Skeletal muscle tissue (tissue), 4 donors: ENCODE results near the gene ASPSCR1. TPM values are rescaled to one million over a fixed set of nuclear protein-coding genes. Genes with fewer than 3 reads are reported as not detected.

Source experiments
- H3K27ac ChIP-seq: one replicate; pipeline ENCODE4 v1.7.0; 2013; ENCODE audit warnings: mild to moderate bottlenecking, low read depth, low read length, inconsistent platforms
- H3K27me3 ChIP-seq, 3 donors: one replicate each; pipeline ENCODE4 v1.7.0; 2013; ENCODE audit warnings: low read length in 3 of 3; ENCODE audit not compliant: control insufficient read depth in 3 of 3, insufficient read depth in 3 of 3
- H3K36me3 ChIP-seq, 3 donors: one replicate each; pipeline ENCODE4 v1.7.0; 2013; ENCODE audit warnings: low read length in 3 of 3; ENCODE audit not compliant: control insufficient read depth in 3 of 3, insufficient read depth in 3 of 3
- H3K4me1 ChIP-seq, 3 donors: one replicate each; pipeline ENCODE4 v1.7.0; 2013; ENCODE audit warnings: low read length in 3 of 3, mild to moderate bottlenecking in 3 of 3; ENCODE audit not compliant: control insufficient read depth in 3 of 3, insufficient read depth in 3 of 3
- H3K4me3 ChIP-seq, 3 donors: one replicate each; pipeline ENCODE4 v1.7.0; 2013; ENCODE audit warnings: low read length in 3 of 3
- H3K9ac ChIP-seq, 3 donors: one replicate each; pipeline ENCODE4 v1.7.0; 2013; ENCODE audit warnings: low read length in 3 of 3, mild to moderate bottlenecking in 3 of 3, moderate library complexity in 2 of 3, low read depth in 1 of 3
- H3K9me3 ChIP-seq, 3 donors: one replicate each; pipeline ENCODE4 v1.7.0; 2013; ENCODE audit warnings: low read length in 3 of 3; ENCODE audit not compliant: control insufficient read depth in 3 of 3
- total RNA-seq: library from RNA; depleted of rRNA; stranded (reverse); fragments of >200 nt; gene quantifications from one replicate; pipeline ENCODE4 v1.2.3, GENCODE V29; 2014
- donor health status: Osteomylitis.

Gene ASPSCR1
- total RNA-seq, 1 donor from 2014 or later, result 18.8 TPM

DNA sequence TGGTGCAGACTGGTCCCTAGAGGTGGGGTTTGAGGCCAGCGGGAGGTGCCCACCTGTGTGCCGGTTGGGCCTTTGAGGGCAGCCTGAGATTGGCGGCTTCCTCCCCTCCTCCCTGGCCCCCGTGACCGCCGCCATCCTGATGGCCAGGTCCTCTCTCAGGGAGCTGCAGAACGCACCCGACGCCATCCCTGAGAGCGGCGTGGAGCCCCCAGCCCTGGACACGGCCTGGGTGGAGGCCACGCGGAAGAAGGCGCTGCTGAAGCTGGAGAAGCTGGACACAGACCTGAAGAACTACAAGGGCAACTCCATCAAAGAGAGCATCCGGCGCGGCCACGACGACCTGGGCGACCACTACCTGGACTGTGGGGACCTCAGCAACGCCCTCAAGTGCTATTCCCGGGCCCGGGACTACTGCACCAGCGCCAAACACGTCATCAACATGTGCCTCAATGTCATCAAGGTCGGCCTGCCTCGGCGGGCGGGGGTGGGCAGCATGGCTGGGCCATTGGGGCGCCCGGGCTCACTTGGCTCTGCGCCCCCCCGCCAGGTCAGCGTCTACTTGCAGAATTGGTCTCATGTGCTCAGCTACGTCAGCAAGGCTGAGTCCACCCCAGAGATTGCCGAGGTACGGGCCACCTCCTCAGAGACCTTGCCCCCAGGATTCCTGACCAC lies 77.1 kb downstream of the ASPSCR1 start:
- H3K36me3 ChIP-seq, result peaks cover 47 to 53% (median 47%) of the 10 kb centered on the region in 3 donors
- H3K27me3 ChIP-seq, result no peaks in the 10 kb centered on the region
- H3K4me3 ChIP-seq, result no peak overlapping the region
- no peaks in the 10 kb centered on the region for H3K9me3 ChIP-seq
- peaks cover 25 to 35% (median 26%) of the 10 kb centered on the region in 3 donors for H3K4me1 ChIP-seq
- H3K9ac ChIP-seq, result no peak overlapping the region
- H3K27ac ChIP-seq, result no peak overlapping the region

DNA sequence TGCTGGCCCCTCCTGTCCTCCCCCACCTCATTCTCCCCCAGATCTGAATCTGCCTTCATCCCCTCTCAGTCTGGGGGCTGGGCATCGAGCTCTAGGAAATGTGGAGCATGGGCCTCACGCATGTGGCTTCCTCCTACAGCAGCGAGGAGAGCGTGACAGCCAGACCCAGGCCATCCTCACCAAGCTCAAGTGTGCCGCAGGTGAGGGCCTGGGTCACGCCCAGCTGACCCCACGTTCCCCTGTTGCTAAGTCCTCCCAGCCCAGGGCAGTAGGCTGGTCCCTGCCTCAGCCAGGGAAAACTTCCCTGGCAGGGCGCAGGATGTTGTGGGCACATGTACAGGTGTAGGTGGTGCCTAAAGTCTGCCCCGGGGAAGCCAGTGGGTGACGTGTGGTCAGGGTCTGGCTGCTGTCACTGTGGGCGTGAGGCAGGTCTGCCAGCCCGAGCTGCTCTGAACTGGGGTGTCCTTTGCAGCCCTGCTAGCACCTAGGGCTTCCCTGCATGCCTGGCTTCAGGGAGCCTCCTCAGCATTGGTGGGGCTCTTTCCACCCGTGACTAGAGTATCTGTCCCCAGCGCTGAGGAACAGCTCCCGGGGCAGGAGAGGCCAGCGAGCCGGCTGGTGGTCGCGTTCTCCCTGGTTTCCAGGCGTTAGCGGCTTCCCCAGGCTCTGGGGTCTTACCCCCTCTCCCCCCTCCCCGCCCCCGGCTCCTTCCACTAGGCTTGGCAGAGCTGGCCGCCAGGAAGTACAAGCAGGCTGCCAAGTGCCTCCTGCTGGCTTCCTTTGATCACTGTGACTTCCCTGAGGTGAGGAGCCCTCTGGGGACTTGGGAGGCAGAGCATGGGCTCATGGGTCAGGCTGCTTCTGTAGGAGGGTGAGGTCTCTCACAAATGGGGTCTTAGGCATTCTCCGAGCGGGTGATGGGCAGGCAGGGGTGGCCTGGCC lies 77.9 kb downstream of the ASPSCR1 start:
- H3K27ac ChIP-seq, result no peak overlapping the region
- no peak overlapping the region for H3K9ac ChIP-seq
- no peak overlapping the region for H3K4me3 ChIP-seq
- H3K9me3 ChIP-seq, result no peaks in the 10 kb centered on the region
- no peaks in the 10 kb centered on the region for H3K27me3 ChIP-seq
- peaks cover 21 to 28% (median 24%) of the 10 kb centered on the region in 3 donors for H3K4me1 ChIP-seq
- peaks cover 49 to 59% (median 50%) of the 10 kb centered on the region in 3 donors for H3K36me3 ChIP-seq

DNA sequence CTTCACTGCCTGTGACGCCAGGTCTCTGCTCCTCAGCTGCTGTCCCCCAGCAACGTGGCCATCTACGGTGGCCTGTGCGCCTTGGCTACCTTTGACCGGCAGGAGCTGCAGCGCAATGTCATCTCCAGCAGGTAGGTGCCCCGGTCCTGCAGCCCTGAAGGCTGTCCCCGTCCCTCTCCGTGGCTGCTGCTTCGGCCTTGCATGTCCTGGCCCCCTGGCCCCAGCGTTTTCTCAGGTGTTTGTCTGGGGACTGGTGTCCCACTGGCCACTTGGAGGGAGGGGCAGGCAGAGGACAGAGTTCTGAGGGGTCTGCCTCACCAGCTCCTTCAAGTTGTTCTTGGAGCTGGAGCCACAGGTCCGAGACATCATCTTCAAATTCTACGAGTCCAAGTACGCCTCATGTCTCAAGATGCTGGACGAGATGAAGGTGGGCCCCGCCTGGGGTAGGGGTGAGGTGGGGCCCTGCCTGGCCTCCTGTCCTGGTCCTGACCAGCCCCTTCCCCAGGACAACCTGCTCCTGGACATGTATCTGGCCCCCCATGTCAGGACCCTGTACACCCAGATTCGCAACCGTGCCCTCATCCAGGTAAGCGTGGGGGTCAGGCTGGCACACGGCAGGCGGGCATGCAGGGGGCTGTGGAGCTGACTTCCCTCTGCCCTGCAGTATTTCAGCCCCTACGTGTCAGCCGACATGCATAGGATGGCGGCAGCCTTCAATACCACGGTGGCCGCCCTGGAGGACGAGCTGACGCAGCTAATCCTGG lies 78.7 kb downstream of the ASPSCR1 start:
- Histone ChIP-seq H3K4me3 (no peak overlapping the region), H3K27me3 (no peaks in the 10 kb centered on the region), H3K27ac (no peak overlapping the region), H3K9ac (no peak overlapping the region), H3K9me3 (no peaks in the 10 kb centered on the region), H3K4me1 (peaks cover 17 to 20% (median 17%) of the 10 kb centered on the region in 3 donors), H3K36me3 (peaks cover 55 to 62% (median 58%) of the 10 kb centered on the region in 3 donors)

DNA sequence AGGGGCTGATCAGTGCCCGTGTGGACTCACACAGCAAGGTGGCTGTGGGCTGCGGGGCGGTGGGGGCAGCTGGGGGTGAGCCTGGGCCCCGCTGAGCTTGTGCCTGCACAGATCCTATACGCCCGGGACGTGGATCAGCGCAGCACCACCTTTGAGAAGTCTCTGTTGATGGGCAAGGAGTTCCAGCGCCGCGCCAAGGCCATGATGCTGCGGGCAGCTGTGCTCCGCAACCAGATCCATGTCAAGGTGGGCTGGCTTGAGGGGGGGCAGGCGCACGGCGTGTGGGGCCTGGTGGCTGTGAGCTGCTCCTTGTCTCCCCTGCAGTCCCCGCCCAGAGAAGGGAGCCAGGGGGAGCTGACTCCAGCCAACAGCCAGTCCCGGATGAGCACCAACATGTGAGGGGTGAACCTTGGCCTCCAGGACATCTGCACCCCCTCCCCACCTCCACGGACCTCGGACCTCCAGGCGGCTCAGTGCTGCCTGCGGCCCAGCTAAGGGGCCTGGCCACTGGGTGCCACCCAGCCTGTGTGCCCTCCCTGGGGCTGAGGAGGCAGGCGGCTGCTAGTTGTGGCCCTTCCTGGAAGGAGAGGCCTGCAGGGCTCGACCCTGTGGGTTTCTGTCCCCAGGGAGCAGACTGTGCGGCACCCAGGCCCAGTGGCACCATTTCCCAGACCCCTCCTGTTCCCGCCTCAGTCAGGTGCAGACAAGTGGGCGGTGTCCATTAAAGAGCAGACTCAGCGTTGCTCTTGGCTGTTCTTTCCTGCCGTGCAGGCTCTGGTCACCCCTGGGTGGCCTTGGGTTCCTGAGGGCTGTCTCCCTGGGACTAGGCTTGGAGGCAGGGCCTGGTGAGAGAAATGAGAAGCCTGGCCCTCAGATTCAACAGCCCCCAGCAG lies 79.5 kb downstream of the ASPSCR1 start:
- no peaks in the 10 kb centered on the region for H3K27me3 ChIP-seq
- peaks cover 17 to 20% (median 17%) of the 10 kb centered on the region in 3 donors for H3K4me1 ChIP-seq
- no peak overlapping the region for H3K27ac ChIP-seq
- H3K4me3 ChIP-seq, result no peak overlapping the region
- H3K9me3 ChIP-seq, result no peaks in the 10 kb centered on the region
- peaks cover 62 to 67% (median 64%) of the 10 kb centered on the region in 3 donors for H3K36me3 ChIP-seq
- H3K9ac ChIP-seq, result no peak overlapping the region

DNA sequence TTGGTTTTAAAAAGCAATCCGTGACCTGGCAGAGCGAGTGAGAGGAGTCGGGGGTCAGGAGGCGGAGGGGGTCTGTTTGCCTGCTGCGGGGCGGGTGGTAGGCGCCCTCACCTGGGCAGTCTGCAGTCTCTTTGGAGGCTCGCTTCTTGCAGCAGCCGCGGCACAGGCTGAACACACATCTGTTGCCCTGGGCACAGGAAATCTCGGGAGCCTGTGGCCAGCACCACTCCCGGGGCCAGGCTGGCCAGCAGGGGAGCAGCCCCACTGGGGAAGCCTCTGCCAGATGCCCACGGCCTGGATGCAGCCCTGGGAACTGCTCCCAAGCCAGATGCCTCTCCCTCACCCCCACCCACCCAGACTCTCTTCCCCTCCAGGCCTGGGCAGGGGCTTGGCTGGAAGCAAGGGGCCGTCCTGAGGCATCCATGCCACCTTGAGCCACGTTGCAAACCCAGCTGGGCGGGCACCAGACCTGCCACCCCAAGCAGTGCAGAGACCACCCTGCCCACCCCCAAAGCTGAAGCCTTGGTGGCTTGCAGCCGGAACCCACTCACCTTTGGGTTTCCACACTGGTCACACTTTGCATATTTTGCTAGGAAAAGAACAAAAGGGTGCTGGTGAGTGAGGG lies 80.9 kb downstream of the ASPSCR1 start:
- H3K9ac ChIP-seq, result no peak overlapping the region

DNA sequence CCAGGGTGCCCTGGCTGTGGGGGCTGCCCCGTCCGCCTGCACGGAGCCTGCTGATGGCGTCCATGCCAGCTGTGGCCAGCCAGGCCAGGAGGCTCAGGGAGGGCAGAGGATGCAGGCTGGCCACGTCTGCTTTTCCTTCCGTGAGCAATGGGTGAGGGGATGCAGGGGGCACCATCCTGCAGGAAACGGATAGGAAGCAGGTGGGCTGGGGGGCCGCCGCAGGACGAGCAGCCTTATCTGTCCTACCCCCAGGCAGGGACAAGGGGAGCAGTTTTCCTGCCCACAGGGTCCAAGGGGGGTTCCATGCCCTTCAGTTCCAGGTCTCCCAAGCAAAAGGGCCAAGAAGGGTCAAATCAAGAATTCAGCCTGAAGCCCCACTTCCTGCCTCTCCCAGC lies 81.4 kb downstream of the ASPSCR1 start:
- no peak overlapping the region for H3K4me3 ChIP-seq
- no peaks in the 10 kb centered on the region for H3K9me3 ChIP-seq
- H3K27ac ChIP-seq, result no peak overlapping the region
- no peaks in the 10 kb centered on the region for H3K27me3 ChIP-seq
- H3K4me1 ChIP-seq, result peaks cover 5 to 10% (median 9%) of the 10 kb centered on the region in 3 donors
- H3K36me3 ChIP-seq, result peaks cover 73 to 81% (median 78%) of the 10 kb centered on the region in 3 donors
- H3K9ac ChIP-seq, result no peak overlapping the region

More for the DNA sequence above, 80.9 kb downstream of the ASPSCR1 start:
- H3K4me3 ChIP-seq, result no peak overlapping the region
- no peaks in the 10 kb centered on the region for H3K9me3 ChIP-seq
- no peaks in the 10 kb centered on the region for H3K27me3 ChIP-seq
- H3K27ac ChIP-seq, result no peak overlapping the region
- peaks cover 6 to 10% (median 8%) of the 10 kb centered on the region in 3 donors for H3K4me1 ChIP-seq
- H3K36me3 ChIP-seq, result peaks cover 74 to 79% (median 77%) of the 10 kb centered on the region in 3 donors

DNA sequence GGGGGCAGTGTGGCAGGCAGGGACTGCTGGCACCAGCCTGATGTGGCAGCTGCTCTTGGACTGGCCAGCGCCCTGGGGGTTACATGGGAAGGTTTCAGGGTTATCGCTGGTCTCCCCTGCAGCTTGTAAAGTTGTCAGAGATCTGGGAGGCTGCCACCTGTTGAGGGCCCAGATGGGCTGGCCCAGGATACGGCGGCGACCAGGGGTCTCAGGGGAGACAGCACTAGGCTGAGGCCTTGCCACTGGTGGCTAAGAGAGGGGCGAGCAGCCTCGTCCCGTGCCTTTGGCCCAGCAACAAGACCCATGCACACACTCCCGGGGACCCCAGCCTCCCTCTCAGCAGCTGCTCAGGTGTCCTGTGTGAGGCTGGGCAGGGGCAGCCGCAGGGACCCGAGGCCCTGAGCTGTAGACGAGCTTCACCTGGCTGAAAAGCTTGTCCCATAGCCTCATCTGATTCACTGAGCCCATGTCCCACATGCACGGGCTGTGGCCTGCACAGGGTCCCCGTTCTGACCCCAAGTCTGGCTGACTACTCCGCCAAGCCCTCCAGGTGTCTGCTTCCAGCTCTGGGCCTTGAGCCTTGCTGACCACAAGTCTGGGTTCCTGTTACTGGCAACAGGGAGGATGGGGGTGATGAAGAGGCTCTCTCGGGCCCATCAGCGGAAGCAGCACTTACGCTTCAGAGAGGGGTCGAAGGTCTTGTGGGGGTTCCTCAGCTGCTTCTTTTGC lies 82.0 kb downstream of the ASPSCR1 start:
- peaks cover 70 to 79% (median 75%) of the 10 kb centered on the region in 3 donors for H3K36me3 ChIP-seq
- no peak overlapping the region for H3K27ac ChIP-seq
- no peaks in the 10 kb centered on the region for H3K27me3 ChIP-seq

DNA sequence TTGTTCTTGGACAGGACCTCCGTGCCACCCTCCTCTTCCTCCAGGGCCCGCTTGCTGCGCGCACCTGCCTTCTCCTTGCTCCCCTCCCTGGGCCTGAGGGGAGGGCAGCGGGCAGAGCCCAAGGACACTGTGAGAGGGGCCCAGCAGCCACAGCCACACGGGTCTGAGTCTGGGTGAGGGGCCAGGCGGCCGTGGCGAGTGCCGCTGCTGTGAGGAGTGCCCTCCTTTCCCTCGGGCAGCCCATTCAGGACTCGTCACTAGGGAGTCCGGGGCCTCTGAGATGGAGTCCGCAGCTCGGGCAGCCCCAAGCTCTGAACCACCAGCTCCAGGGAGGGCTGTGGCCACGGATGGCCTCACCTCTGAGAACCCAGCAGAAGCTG lies 82.6 kb downstream of the ASPSCR1 start:
- no peak overlapping the region for H3K27ac ChIP-seq
- no peaks in the 10 kb centered on the region for H3K27me3 ChIP-seq
- H3K36me3 ChIP-seq, result peaks cover 65 to 75% (median 69%) of the 10 kb centered on the region in 3 donors
- H3K4me3 ChIP-seq, result no peak overlapping the region
- H3K9me3 ChIP-seq, result no peaks in the 10 kb centered on the region
- H3K4me1 ChIP-seq, result peaks cover 15 to 19% (median 19%) of the 10 kb centered on the region in 3 donors
- H3K9ac ChIP-seq, result no peak overlapping the region

More for the DNA sequence above, 82.0 kb downstream of the ASPSCR1 start:
- no peaks in the 10 kb centered on the region for H3K9me3 ChIP-seq
- peaks cover 9 to 14% (median 14%) of the 10 kb centered on the region in 3 donors for H3K4me1 ChIP-seq
- H3K4me3 ChIP-seq, result no peak overlapping the region
- H3K9ac ChIP-seq, result no peak overlapping the region
